Glomerular visceral epithelial cell (primary cell): ENCODE results near the gene LPAR1.

Experiments used
- DNase-seq: peaks from one replicate; pipeline ENCODE4 v3.0.0-alpha.2; 2016; ENCODE audit errors: extremely low spot score

LPAR1 gene

DNA sequence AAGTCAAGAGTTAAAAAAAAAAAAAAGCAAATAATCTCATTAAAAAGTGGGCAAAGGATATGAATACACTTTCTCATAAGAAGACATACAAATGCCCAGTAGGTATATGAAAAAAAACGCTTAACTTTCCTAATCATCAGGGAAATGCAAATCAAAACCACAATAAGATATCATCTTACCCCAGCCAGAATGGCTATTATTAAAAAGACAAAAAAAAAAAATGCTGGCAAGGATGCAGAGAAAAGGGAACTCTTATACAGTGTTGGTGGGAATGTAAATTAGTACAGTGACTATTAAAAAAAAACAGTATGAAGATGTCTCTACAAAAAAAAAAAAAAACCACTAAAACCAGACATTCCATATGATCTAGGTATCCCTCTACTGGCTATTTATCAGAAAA, 79.4 kb downstream of the LPAR1 start:
- no peak for DNase-seq

GRCh38 chr9:110954822-110955291, 83.4 kb downstream of the LPAR1 start:
- DNase-seq: no peak

DNA sequence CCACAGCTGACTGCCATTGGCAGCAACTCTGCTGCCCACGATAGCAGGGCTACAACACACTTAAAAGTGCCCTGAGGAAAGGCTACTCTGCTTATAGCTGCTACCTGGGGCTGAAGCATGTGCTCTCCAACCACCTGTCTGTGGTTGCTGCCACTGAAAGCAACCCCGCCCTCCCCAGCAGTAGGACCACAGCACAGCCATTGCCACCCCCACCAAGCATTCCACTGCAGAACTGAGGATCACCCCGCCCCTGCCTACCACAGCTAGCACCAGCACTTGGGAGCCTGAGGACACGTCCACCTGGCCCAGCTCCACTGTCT, 85.8 kb downstream of the LPAR1 start:
- DNase-seq: no peak

- DNase-seq: no peak
These were observed 86.3 kb downstream of the LPAR1 start for GRCh38 chr9:110951805-110952539.

DNA sequence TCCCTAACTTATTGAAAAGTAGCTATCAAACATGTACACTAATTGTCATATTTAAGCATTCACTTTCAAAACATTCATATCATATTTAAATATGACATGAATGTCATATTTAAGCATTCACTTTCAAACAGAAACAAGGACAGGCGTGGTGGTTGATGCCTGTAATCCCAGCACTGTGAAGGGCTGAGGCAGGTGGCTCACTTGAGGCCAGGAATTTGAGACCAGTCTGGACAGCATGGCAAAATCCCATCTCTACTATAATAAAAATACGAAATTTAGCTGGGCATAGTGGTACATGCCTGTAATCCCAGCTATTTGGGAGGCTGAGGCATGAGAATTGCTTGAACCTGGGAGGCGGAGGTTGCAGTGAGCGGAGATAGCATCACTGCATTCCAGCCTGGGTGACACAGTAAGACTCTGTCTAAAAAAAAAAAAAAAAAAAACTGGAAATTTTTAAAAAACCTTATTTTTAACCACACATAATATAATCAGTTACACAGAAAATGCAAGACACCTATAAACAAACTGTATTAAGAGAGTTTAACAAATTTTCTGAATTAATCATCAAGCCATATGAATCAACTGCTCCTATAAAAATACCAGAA, 88.1 kb downstream of the LPAR1 start:
- DNase-seq: no peak

DNA sequence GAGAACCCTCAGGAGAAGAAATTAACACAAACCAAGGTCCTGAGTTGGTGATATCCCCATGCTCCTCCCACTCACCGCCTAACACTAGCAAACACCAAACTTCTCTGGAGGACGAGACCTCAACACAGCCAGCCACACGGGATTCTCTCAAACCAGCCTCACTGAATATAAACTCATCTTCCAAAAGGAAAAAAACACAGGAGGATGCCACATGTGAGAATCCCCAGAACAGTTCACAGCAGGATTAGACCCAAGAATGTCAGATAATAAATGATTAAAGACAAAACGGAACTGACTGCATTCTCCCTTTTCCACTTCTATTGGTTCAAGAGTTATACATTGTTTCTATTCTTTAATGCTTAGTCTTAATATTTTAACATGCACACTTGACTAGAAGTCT, 89.2 kb downstream of the LPAR1 start:
- no peak for DNase-seq

DNA sequence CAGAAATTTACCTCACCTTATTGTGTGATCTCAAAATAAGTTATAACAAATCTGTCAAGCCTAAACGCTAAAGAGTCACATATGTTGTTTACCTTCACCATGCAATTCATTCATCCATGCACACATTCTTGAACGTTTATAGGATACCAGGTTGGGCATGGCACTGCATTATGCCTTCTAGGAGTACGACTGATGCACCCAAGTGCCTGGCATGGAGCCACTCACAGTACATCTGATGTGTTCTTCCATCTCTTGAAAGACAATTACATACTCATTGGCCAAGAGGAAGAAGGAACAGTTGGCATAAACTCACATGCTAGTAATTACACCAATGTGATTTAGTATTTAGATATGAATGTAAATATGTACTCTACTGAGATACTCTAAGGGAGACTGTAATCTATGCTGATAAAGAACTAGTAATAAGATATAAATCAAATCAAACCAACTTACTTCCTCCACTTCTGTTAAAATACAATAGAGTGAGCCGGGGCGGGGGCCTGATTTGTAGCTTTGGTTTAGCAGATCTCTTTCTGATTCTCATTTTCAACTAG, 90.7 kb downstream of the LPAR1 start:
- DNase-seq: no peak

GRCh38 chr9:110942522-110942921, 95.7 kb downstream of the LPAR1 start:
- peak; percentile 23 for DNase-seq

DNA sequence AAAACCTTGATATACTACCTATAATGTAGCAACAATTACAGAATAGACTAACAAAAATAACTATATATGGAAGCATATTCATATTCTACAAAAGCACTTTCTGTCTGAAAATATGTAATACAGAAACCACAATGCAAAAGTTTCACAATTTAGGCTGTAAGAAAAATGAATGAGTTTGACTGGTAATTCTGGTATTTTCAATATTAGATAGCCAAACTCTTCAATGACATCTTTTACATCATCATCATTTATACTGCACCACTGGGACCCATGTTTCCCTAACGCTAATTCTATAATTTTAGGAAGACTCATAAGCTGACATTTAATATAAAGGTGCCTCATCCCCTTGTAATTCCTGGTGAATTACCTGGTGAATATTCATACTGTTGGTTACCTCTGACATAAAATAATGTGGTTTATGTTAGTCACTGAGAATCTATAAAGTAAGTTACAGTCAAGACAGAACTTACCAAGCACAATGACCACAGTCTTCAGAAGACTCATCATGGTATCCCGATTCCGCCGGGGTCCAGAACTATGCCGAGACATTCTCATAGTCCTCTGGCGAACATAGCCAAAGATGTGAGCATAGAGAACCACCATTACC, 97.2 kb downstream of the LPAR1 start:
- DNase-seq: no peak

DNA sequence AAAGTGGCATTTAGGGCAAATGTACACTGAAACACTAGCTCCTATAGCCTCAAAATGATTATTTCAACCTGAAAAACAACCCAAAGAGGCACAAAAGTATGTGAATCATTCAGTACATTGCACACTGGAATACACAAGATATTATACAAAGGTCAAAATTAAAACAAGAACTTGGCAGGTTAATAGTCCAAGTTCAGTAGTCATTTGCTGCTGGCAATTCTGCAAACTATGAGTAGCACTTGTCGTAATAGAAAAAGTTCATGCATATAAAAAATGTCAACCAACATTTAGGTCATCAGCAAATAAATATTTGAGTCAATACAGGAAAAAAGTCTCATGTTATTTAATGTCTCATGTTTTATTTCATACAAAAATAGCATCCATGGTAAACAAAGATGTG, 98.7 kb downstream of the LPAR1 start:
- no peak for DNase-seq

- no peak for DNase-seq
These were observed 99.2 kb downstream of the LPAR1 start for GRCh38 chr9:110939047-110939446.

- DNase-seq: no peak
These were observed 100.0 kb downstream of the LPAR1 start for GRCh38 chr9:110938242-110938641.

DNA sequence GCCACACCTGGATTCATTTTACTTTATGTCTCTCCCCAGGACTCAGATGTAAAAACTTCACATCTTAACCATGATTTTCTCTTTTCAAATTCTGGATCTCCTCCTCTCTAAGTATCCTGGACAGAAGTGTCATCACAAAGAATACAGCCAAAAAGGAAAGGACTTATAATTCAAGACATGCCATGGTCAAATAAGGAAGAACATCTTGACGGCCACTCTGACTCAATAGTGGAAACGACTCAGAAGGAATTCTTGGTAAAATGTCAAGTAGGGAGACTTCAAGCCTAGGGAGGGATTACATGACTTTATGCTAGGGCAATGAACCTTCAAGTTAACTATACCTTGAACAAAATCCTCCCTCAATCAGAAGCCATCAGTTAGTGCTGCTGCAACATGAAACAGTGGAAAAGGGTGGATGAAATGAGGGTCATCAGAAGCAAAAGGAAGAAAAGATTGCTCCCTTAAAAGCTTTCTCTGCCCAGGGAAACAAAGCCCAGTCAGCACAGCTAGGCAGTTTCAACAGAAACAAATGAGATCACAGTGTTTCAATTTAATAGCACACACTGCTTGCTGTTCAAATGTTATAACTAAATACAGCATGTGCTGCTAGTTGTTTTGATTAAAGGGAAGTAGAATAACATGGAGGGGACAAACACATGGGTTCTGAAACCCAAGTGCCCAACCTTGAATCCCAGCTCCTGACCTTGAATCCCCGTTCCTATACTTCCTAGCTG, 101.4 kb downstream of the LPAR1 start:
- DNase-seq: no peak

DNA sequence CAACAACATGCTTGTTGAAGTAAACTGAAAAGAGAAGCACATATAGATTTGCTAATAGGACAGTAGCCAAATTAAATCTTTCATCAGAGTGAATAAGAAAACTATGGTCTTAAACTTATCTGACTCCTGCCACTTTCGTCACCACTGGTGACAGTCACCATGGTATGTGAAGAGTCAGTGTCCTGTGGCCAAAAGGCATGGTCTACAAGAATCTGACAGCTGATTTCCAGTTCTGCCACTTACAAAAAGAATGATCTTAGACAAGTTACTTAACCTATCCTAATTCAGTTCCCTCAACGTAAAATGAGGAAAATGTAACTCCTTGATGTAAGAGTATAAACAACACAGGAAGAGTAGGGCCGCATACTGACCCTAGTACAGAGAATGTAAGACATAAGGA, 102.0 kb downstream of the LPAR1 start:
- no peak for DNase-seq

- DNase-seq: no peak
These were observed 102.4 kb downstream of the LPAR1 start for GRCh38 chr9:110935829-110936228.

DNA sequence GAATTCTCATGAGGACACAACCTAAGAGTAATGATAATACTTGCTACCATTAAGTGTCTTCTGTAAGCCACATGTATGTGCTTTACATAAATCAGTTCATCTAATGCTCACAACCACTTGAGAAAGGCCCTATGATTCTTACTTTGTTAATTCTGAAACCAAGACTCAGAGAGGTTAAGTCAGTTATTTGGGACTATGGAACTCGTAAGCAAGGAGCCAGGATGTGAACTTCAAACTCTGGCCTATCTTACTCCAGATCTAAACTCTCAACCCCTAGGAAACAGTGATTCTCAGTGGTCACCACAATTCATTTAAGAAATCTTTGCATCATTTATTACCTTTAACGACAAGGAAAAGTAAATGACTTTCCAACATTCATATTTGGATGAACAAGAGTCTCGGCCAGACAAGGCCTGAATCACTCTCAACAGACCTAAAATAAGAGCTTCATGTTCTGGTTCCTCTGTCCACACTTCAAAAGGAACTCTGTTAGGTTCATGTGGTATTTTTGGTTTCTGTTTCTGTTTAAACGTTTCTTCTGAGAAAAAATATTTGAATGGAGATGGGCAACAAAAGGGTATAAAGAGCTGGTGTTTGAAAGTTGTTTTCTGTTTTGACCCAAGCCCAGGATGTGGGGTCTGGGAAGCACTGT, 104.8 kb downstream of the LPAR1 start:
- DNase-seq: no peak

- DNase-seq: no peak
These were observed 105.4 kb downstream of the LPAR1 start for GRCh38 chr9:110932863-110933262.

DNA sequence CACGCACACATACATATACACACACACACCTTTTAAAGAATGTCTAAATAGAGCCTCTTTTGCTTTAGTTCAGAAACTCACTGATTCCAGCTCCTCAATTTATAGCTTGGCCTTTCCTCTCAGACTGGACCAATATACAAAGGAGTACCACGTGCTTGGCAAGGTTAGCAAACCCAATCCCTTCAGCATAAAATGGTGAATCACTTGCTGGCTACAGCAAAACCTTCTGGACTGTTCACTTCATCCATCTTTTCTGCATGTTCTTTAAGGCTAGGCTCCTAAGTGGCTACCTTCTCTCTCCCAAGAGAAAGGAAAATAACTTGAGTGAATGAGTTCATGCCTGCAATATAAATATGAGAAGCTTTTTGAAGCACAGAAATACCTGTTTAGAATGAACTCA, 109.7 kb downstream of the LPAR1 start:
- DNase-seq: no peak

DNA sequence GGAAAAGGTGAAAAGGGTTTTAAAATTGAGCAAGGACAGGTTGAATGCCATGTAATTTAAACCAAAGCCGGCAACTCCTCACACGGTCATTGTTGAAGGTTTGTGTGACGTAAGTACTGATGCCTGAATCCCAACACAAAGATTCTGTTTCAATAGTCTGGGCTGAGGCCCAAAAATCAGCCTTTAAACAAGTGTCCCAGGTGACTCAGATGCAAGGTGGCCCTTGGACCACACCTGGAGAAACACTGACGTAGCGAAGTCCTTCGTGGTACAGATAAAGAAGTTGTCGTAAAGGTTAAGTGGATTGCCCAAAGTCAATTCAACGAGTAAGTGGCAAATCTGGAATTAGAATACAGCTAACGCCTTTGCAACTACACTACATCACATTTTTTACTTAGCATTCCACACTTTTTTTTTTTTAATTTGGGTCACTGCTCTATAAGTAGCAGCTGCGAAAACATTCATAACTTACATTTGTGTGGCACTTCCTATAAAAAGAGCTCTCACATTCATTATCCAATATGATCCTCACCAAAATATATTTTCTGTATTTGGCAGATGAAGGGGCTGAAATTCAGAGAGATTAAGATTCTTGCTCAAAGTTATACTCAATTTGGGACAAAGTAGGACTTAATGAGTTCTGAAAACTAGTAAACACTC, 111.3 kb downstream of the LPAR1 start:
- DNase-seq: no peak

- DNase-seq: no peak
These were observed 114.7 kb downstream of the LPAR1 start for GRCh38 chr9:110923601-110924000.

- DNase-seq: no peak
These were observed 116.1 kb downstream of the LPAR1 start for GRCh38 chr9:110922145-110922544.
